A549 (cell line): Measurements from ENCODE around the gene MAML2. TPM values are rescaled to one million over a fixed set of nuclear protein-coding genes. Genes with fewer than 3 reads are reported as not detected.

Experiments
- ATAC-seq, 2 experiments: fragments of 200-7000 bp in 1 of 2; fragments of >200 bp in 1 of 2; cut with Nextera tagmentation in 1 of 2; cut with Tn5 transposase in 1 of 2; 3 replicates each; pipeline versions ENCODE4 v1.8.0 to v1.9.1; 2018 to 2020; ENCODE audit warnings: mild to moderate bottlenecking in 1 of 2, moderate library complexity in 1 of 2
- CTCF ChIA-PET: fragments of 300-600 bp; sonication (Branson Sonifier 250); formaldehyde crosslinking; extraction: SDS; loops from one replicate; lab custom pipeline; 2021; ENCODE audit warnings: antibody characterized with exemption, inconsistent platforms; lab: Yijun Ruan, JAX
- POLR2A ChIA-PET: fragments of 350-600 bp; formaldehyde crosslinking; extraction: SDS; loops from one replicate; lab custom pipeline; 2021; ENCODE audit warnings: antibody characterized with exemption, inconsistent platforms; lab: Yijun Ruan, JAX
- DNase-seq, 2 experiments: peaks; one replicate each; pipeline versions ENCODE4 v3.0.0 to v3.0.0-alpha.2; 2011 to 2016; ENCODE audit warnings: low read depth in 1 of 2, low spot score in 1 of 2
- FAIRE-seq: peaks from 2 replicates; lab custom pipeline; 2011; peaks lifted over from hg19 to GRCh38; lab: Jason Lieb, UNC
- H3K27ac ChIP-seq, 2 experiments: fragments of >200 bp; sonication (Bioruptor Twin); formaldehyde crosslinking; 3 replicates each; pipeline ENCODE4 v1.5.1; 2016 to 2017
- H3K4me1 ChIP-seq: fragments of >200 bp; sonication (Bioruptor Twin); formaldehyde crosslinking; 3 replicates; pipeline ENCODE4 v1.6.1; 2016
- H3K4me2 ChIP-seq: fragments of >200 bp; sonication (Bioruptor Twin); formaldehyde crosslinking; 3 replicates; pipeline ENCODE4 v1.6.1; 2016
- H3K4me3 ChIP-seq: fragments of >200 bp; sonication (Bioruptor Twin); formaldehyde crosslinking; 3 replicates; pipeline ENCODE4 v1.5.1; 2016
- H3K9me3 ChIP-seq: fragments of >200 bp; sonication (Bioruptor Twin); formaldehyde crosslinking; 3 replicates; pipeline ENCODE4 v1.6.1; 2016
- ATOH8 ChIP-seq: fragments of 250-450 bp; sonication (Bioruptor Pico); IDR thresholded peaks from 2 replicates; pipeline ENCODE4 v1.5.0; 2020; ENCODE audit warnings: low read depth, mild to moderate bottlenecking, moderate library complexity
- CEBPB ChIP-seq, 2 experiments: fragments of >200 bp in 1 of 2; sonication (Bioruptor Twin) in 1 of 2; formaldehyde crosslinking in 1 of 2; IDR thresholded peaks; 2 replicates each; pipeline ENCODE4 v1.6.1; 2012 to 2016
- CHD2 ChIP-seq: fragments of 150-350 bp; IDR thresholded peaks from 2 replicates; pipeline ENCODE4 v1.6.1; 2014; ENCODE audit warnings: low read length; ENCODE audit not compliant: partially characterized antibody
- CHD4 ChIP-seq: fragments of 200-600 bp; sonication (generic); IDR thresholded peaks from 2 replicates; pipeline ENCODE4 v1.6.1; 2016; ENCODE audit warnings: antibody characterized with exemption, mild to moderate bottlenecking, borderline replicate concordance
- CTCF ChIP-seq: fragments of >200 bp; sonication (Bioruptor Twin); formaldehyde crosslinking; IDR thresholded peaks from 3 replicates; pipeline ENCODE4 v1.5.1; 2016
- EHMT2 ChIP-seq: fragments of 200-600 bp; sonication (generic); IDR thresholded peaks from 2 replicates; pipeline ENCODE4 v1.6.1; 2016; ENCODE audit warnings: antibody characterized with exemption, low read depth, mild to moderate bottlenecking, moderate library complexity
- FOSL2 ChIP-seq, 2 experiments: fragments of 450-650 bp in 1 of 2; fragments of >200 bp in 1 of 2; sonication (Bioruptor Twin) in 1 of 2; formaldehyde crosslinking; IDR thresholded peaks; 2 replicates each; pipeline versions ENCODE4 v1.5.0 to v1.6.1; 2016 to 2020; ENCODE audit warnings: mild to moderate bottlenecking in 1 of 2, moderate library complexity in 1 of 2
- HES2 ChIP-seq: fragments of >200 bp; sonication (Bioruptor Twin); formaldehyde crosslinking; IDR thresholded peaks from 2 replicates; pipeline ENCODE4 v1.6.1; 2016
- HOXA7 ChIP-seq: fragments of 250-450 bp; sonication (Bioruptor Pico); IDR thresholded peaks from 2 replicates; pipeline ENCODE4 v1.5.0; 2020; ENCODE audit warnings: mild to moderate bottlenecking, moderate library complexity
- HOXB13 ChIP-seq: fragments of 250-450 bp; sonication (Bioruptor Pico); IDR thresholded peaks from 2 replicates; pipeline ENCODE4 v1.5.0; 2020; ENCODE audit warnings: low read depth, mild to moderate bottlenecking, moderate library complexity
- JUN ChIP-seq, 2 experiments: fragments of >200 bp; sonication (Bioruptor Twin); formaldehyde crosslinking; IDR thresholded peaks; 2 replicates in 1 of 2; 3 replicates in 1 of 2; pipeline ENCODE4 v1.6.1; 2016 to 2017
- JUNB ChIP-seq: fragments of >200 bp; sonication (Bioruptor Twin); formaldehyde crosslinking; IDR thresholded peaks from 2 replicates; pipeline ENCODE4 v1.6.1; 2016
- MAZ ChIP-seq: fragments of 150-350 bp; IDR thresholded peaks from 2 replicates; pipeline ENCODE4 v1.6.1; 2014; ENCODE audit warnings: antibody characterized with exemption, low read depth, low read length, borderline replicate concordance
- NFE2L2 ChIP-seq: fragments of 150-350 bp; conservative IDR thresholded peaks from 2 replicates; pipeline ENCODE4 v1.6.1; 2014; ENCODE audit warnings: low read length
- NPAS2 ChIP-seq: fragments of 250-450 bp; sonication (Bioruptor Pico); IDR thresholded peaks from 2 replicates; pipeline ENCODE4 v1.8.0; 2022; ENCODE audit warnings: mild to moderate bottlenecking, moderate library complexity, borderline replicate concordance
- PBX3 ChIP-seq: IDR thresholded peaks from 2 replicates; pipeline ENCODE4 v1.6.1; 2012
- POLR2AphosphoS2 ChIP-seq: conservative IDR thresholded peaks from 2 replicates; pipeline ENCODE4 v1.6.1; 2012; ENCODE audit warnings: low read length, improper control_type of control experiment, inconsistent platforms
- RARB ChIP-seq: fragments of 250-450 bp; sonication (Bioruptor Pico); IDR thresholded peaks from 2 replicates; pipeline ENCODE4 v1.8.0; 2021; ENCODE audit warnings: mild to moderate bottlenecking, moderate library complexity
- RCOR1 ChIP-seq: fragments of 150-350 bp; IDR thresholded peaks from 2 replicates; pipeline ENCODE4 v1.6.1; 2014; ENCODE audit warnings: antibody characterized with exemption, low read length, low read depth
- SMC3 ChIP-seq: fragments of >200 bp; sonication (Bioruptor Twin); formaldehyde crosslinking; IDR thresholded peaks from 3 replicates; pipeline ENCODE4 v1.6.1; 2018; ENCODE audit warnings: inconsistent platforms
- TP53 ChIP-seq: fragments of 250-450 bp; sonication (Bioruptor Pico); IDR thresholded peaks from 2 replicates; pipeline ENCODE4 v1.5.0; 2021; ENCODE audit warnings: mild to moderate bottlenecking, moderate library complexity
- ZFP36 ChIP-seq: fragments of 450-650 bp; IDR thresholded peaks from 2 replicates; pipeline ENCODE4 v1.6.1; 2014; ENCODE audit warnings: borderline replicate concordance; ENCODE audit not compliant: partially characterized antibody
- WGBS: methylation state at CpG from one replicate; pipeline ENCODE4 v1.1.6; 2017; ENCODE audit errors: missing lambda C conversion rate; 5-methylcytosine and 5-hydroxymethylcytosine counted together
- polyA plus RNA-seq, 4 experiments: library from polyadenylated mRNA; depleted of rRNA in 3 of 4; stranded (reverse); fragments of >200 nt; fragmentation: RNase III in 1 of 4; extraction: RNeasy Plus Mini Kit Qiagen cat#74134 plus additional on column Dnase treatment in 1 of 4; gene quantifications; 2 replicates in 3 of 4; 3 replicates in 1 of 4; pipeline ENCODE4 v1.2.3, GENCODE V29; 2011 to 2017

Gene MAML2
- polyA plus RNA-seq, 2 of the 4 experiments (the other 2 are of a cell fraction) = 1.5 to 2.5 TPM

- no peak overlapping the region for H3K4me3 ChIP-seq
- no peak for DNase-seq
- H3K4me2 ChIP-seq = no peak overlapping the region
- ChIA-PET POLR2A (no interaction called here), CTCF (interaction anchor here (1.1 kb wide), 1 partner anchor 19 kb away, joined by 3 read pairs; no protein-coding TSS in a partner anchor)
- H3K4me1 ChIP-seq = peaks cover 8% of the 10 kb centered on the region; the same call in 2 of the 3 replicates
- no peak for TF ChIP-seq HOXA7 (CRISPR knock-in tag)
- FAIRE-seq = no peak
- H3K27ac ChIP-seq = no peak overlapping the region
- no peak for ATAC-seq
- H3K9me3 ChIP-seq = no peaks in the 10 kb centered on the region
Observed at GRCh38 chr11:96062134-96062533, 280.9 kb downstream of the MAML2 start.

GRCh38 chr11:96061730-96062129, 281.3 kb downstream of the MAML2 start:
- FAIRE-seq = no peak
- POLR2A ChIA-PET = no interaction called here
- no peaks in the 10 kb centered on the region for H3K9me3 ChIP-seq
- CTCF ChIA-PET = interaction anchor here (1.1 kb wide), 1 partner anchor 19 kb away, joined by 3 read pairs; no protein-coding TSS in a partner anchor
- peaks cover 8% of the 10 kb centered on the region; the same call in 2 of the 3 replicates for H3K4me1 ChIP-seq
- H3K27ac ChIP-seq = no peak overlapping the region
- ATAC-seq = no peak
- no peak for DNase-seq
- WGBS = 80% methylated on average over 3 of the region's 3 CpGs
- no peak overlapping the region for H3K4me3 ChIP-seq
- TF ChIP-seq CTCF (no peak), PBX3 (no peak), RCOR1 (no peak), FOSL2 (IDR thresholded peaks at IDR 0.05) (no peak), FOSL2 (CRISPR knock-in tag; IDR thresholded peaks at IDR 0.05) (no peak), SMC3 (no peak), CHD2 (no peak), TP53 (no peak), ATOH8 (CRISPR knock-in tag) (no peak), POLR2AphosphoS2 (no peak)
- H3K4me2 ChIP-seq = no peak overlapping the region

GRCh38 chr11:96061069-96061468, 281.9 kb downstream of the MAML2 start:
- no peak overlapping the region for H3K4me2 ChIP-seq
- FAIRE-seq (no peak), DNase-seq (no peak), ATAC-seq (no peak)
- no peaks in the 10 kb centered on the region for H3K9me3 ChIP-seq
- ChIA-PET POLR2A (no interaction called here), CTCF (interaction anchor here (0.9 to 1.1 kb wide), 2 partner anchors 15 to 18 kb away, joined by 3 to 4 read pairs; no protein-coding TSS in a partner anchor)
- H3K27ac ChIP-seq = no peak overlapping the region
- H3K4me1 ChIP-seq = peaks cover 12% of the 10 kb centered on the region
- H3K4me3 ChIP-seq = no peak overlapping the region
- WGBS = 95% methylated on average over 2 of the region's 2 CpGs
- no peak for TF ChIP-seq JUN (IDR thresholded peaks at IDR 0.05)
- no peak for TF ChIP-seq NPAS2 (CRISPR knock-in tag)
- TF ChIP-seq ZFP36 = no peak
- no peak for TF ChIP-seq CHD4
- no peak for TF ChIP-seq EHMT2
- TF ChIP-seq RARB (CRISPR knock-in tag) = no peak
- TF ChIP-seq HOXB13 (CRISPR knock-in tag) = no peak
- TF ChIP-seq NFE2L2 = no peak
- no peak for TF ChIP-seq JUNB
- no peak for TF ChIP-seq HES2
- no peak for TF ChIP-seq POLR2AphosphoS2
- no peak for TF ChIP-seq CEBPB (IDR thresholded peaks at IDR 0.05)
- TF ChIP-seq MAZ = no peak
